Suprapubic skin (tissue), 4 donors: Measurements from ENCODE around the gene C19orf25. TPM values are rescaled to one million over a fixed set of nuclear protein-coding genes. Genes with fewer than 3 reads are reported as not detected.

Source experiments
- DNase-seq, 2 donors: peaks; one replicate each; pipeline ENCODE4 v3.0.0-alpha.2; 2019; ENCODE audit warnings: low spot score in 2 of 2
- H3K27ac ChIP-seq: fragments of 200-600 bp; sonication (generic); one replicate; pipeline ENCODE4 v1.5.1; 2019
- H3K27me3 ChIP-seq: fragments of 200-600 bp; sonication (generic); one replicate; pipeline ENCODE4 v1.5.1; 2019
- H3K36me3 ChIP-seq: fragments of 200-600 bp; sonication (generic); one replicate; pipeline ENCODE4 v1.5.1; 2019
- H3K4me1 ChIP-seq: fragments of 200-600 bp; sonication (generic); one replicate; pipeline ENCODE4 v1.5.1; 2019
- H3K4me3 ChIP-seq: fragments of 200-600 bp; sonication (generic); one replicate; pipeline ENCODE4 v1.5.1; 2019; ENCODE audit warnings: mild to moderate bottlenecking
- H3K9me3 ChIP-seq: fragments of 200-600 bp; sonication (generic); one replicate; pipeline ENCODE4 v1.5.1; 2019
- CTCF ChIP-seq, 2 donors: fragments of 200-600 bp in 1 of 2; fragments of 450-650 bp in 1 of 2; sonication (generic) in 1 of 2; IDR thresholded peaks; one replicate each; pipeline ENCODE4 v1.5.1; 2016 to 2019; ENCODE audit warnings: antibody characterized with exemption in 2 of 2, mild to moderate bottlenecking in 1 of 2, moderate library complexity in 1 of 2
- EP300 ChIP-seq: sonication (generic); formaldehyde crosslinking; IDR thresholded peaks from one replicate; pipeline ENCODE4 v1.6.1; 2017; ENCODE audit warnings: antibody characterized with exemption
- POLR2A ChIP-seq, 2 donors: fragments of 450-650 bp; IDR thresholded peaks; one replicate each; pipeline ENCODE4 v1.6.1; 2017; ENCODE audit warnings: antibody characterized with exemption in 2 of 2, mild to moderate bottlenecking in 2 of 2, moderate library complexity in 2 of 2
- POLR2AphosphoS5 ChIP-seq, 3 donors: sonication (generic); formaldehyde crosslinking; IDR thresholded peaks; one replicate each; pipeline ENCODE4 v1.6.1; 2017; ENCODE audit warnings: antibody characterized with exemption in 3 of 3
- WGBS: methylation state at CpG from one replicate; pipeline ENCODE4 v1.1.5; 2018; 5-methylcytosine and 5-hydroxymethylcytosine counted together
- total RNA-seq, 4 donors: library from RNA; depleted of rRNA; stranded (reverse); fragments of >200 nt; gene quantifications; one replicate each; pipeline ENCODE4 v1.1.0, GENCODE V29; 2016

The C19orf25 gene
- 10 to 100 TPM; 25.1 to 41.2 (median 36.4) TPM for total RNA-seq

- Histone ChIP-seq H3K4me1 (peaks cover 27% of the 10 kb centered on the region), H3K27ac (peak within 1 kb of the TSS; percentile 70), H3K9me3 (no peaks in the 10 kb centered on the region), H3K27me3 (peaks cover 1% of the 10 kb centered on the region), H3K4me3 (peak within 1 kb of the TSS; percentile 92), H3K36me3 (peaks cover 9% of the 10 kb centered on the region)
- 8% methylated on average over 6 of the region's 71 CpGs for WGBS
- TF ChIP-seq CTCF (IDR thresholded peaks at IDR 0.05) (no peak), POLR2AphosphoS5 (IDR thresholded peaks at IDR 0.05) (peak in 2 of 3 donors; percentile 35 to 71), EP300 (no peak), POLR2A (IDR thresholded peaks at IDR 0.05) (peak in 1 of 2 donors; percentile 55)
- peak; percentile 96 for DNase-seq
Measured at GRCh38 chr19:1478934-1479707, at the start of gene C19orf25. Gene C19orf25 (minus strand): TSS chr19:1479215. CDS start chr19:1478903, 312 bp downstream.

GRCh38 chr19:1527650-1528309 lies 48.8 kb upstream of the C19orf25 start:
- WGBS = 73% methylated on average over 25 of the region's 27 CpGs
- H3K27me3 ChIP-seq = peaks cover 86% of the 10 kb centered on the region
- no peak for TF ChIP-seq POLR2A (IDR thresholded peaks at IDR 0.05)
- no peak for TF ChIP-seq CTCF (IDR thresholded peaks at IDR 0.05)
- no peak for TF ChIP-seq EP300
- no peak for TF ChIP-seq POLR2AphosphoS5 (IDR thresholded peaks at IDR 0.05)
- no peak for DNase-seq
- H3K4me1 ChIP-seq = peaks cover 11% of the 10 kb centered on the region
- no peak overlapping the region for H3K27ac ChIP-seq
- H3K4me3 ChIP-seq = no peak overlapping the region
- H3K9me3 ChIP-seq = no peaks in the 10 kb centered on the region
- no peaks in the 10 kb centered on the region for H3K36me3 ChIP-seq

GRCh38 chr19:1526979-1527649 lies 48.1 kb upstream of the C19orf25 start:
- WGBS = 67% methylated on average over 18 of the region's 18 CpGs
- no peaks in the 10 kb centered on the region for H3K36me3 ChIP-seq
- DNase-seq = no peak
- peaks cover 11% of the 10 kb centered on the region for H3K4me1 ChIP-seq
- no peak overlapping the region for H3K27ac ChIP-seq
- TF ChIP-seq POLR2AphosphoS5 (IDR thresholded peaks at IDR 0.05) = no peak
- TF ChIP-seq EP300 = no peak
- TF ChIP-seq CTCF (IDR thresholded peaks at IDR 0.05) = no peak
- no peak for TF ChIP-seq POLR2A (IDR thresholded peaks at IDR 0.05)
- H3K27me3 ChIP-seq = peaks cover 89% of the 10 kb centered on the region
- H3K4me3 ChIP-seq = no peak overlapping the region
- H3K9me3 ChIP-seq = no peaks in the 10 kb centered on the region

GRCh38 chr19:1526066-1526778 lies 47.2 kb upstream of the C19orf25 start:
- peaks cover 87% of the 10 kb centered on the region for H3K27me3 ChIP-seq
- H3K27ac ChIP-seq = no peak overlapping the region
- no peaks in the 10 kb centered on the region for H3K9me3 ChIP-seq

More at GRCh38 chr19:1526066-1526778, 47.2 kb upstream of the C19orf25 start:
- no peak for TF ChIP-seq EP300
- TF ChIP-seq CTCF (IDR thresholded peaks at IDR 0.05) = no peak
- TF ChIP-seq POLR2A (IDR thresholded peaks at IDR 0.05) = no peak
- TF ChIP-seq POLR2AphosphoS5 (IDR thresholded peaks at IDR 0.05) = no peak
- WGBS = 79% methylated on average over 20 of the region's 33 CpGs
- H3K36me3 ChIP-seq = no peaks in the 10 kb centered on the region
- DNase-seq = no peak
- peaks cover 13% of the 10 kb centered on the region for H3K4me1 ChIP-seq
- H3K4me3 ChIP-seq = no peak overlapping the region
